Measurements from ENCODE around the gene LDLRAD4.

The LDLRAD4 gene

DNA sequence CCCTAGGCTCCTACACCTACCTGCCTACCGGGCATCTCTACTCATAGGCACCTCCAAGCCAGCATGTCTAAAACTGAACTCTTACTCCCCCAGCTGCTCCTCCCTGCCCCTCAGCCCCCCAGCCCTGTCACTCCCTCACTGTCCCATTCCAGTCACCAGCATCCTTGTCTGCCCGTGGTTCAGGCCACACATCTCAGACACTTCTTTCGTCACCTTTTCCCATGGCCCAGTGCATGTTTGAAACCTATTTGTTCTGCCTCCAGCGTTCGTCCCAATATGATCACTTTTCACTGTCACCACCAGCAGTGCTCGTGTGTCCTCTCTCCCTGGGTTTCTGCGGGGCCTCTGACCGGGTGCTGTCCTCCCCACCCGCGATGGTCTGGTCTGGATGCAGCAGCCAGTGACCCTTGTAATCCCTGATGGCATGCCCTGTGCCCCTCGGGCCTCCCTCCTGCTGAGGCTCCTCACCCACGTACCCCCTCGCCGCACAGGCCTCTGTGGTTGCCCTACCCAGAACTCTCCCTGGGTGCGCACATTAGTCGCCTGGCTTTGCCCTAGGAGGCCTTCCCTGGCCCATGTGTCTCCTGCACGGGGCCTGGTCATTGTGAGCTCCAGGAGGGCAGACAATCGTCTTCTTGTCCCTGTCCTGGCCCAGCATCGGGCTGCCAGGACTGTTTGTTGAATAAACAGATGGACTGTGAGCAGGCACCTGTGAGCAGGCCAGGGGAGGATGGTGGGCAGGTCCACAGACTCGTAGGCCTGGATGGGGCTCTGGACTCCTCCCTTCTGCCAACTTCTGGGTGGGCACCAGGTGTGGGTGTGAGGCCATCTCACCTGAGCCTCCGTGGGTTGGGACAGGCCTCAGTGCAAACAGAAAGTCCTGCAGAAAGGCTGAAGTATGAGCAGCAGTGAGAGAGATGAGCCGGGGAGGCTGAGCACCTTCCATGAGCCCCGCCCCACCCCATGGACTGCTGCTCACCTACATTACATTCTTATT lies 15.5 kb downstream of the LDLRAD4 start:
- Histone ChIP-seq H3K36me3 (no peaks in the 10 kb centered on the region), H3K4me1 (peaks cover 0 to 43% (median 25%) of the 10 kb centered on the region in 4 donors), H3K9me3 (no peaks in the 10 kb centered on the region), H3K4me3 (no peak overlapping the region), H3K27ac (no peak overlapping the region), H3K27me3 (no peaks in the 10 kb centered on the region)
- no peak for TF ChIP-seq CTCF (IDR thresholded peaks at IDR 0.05)
- peak; percentile 17 to 54 for DNase-seq
- intact Hi-C loops (cut with DNase I; ENCODE audit: low total_unique reads) = no loop called here

DNA sequence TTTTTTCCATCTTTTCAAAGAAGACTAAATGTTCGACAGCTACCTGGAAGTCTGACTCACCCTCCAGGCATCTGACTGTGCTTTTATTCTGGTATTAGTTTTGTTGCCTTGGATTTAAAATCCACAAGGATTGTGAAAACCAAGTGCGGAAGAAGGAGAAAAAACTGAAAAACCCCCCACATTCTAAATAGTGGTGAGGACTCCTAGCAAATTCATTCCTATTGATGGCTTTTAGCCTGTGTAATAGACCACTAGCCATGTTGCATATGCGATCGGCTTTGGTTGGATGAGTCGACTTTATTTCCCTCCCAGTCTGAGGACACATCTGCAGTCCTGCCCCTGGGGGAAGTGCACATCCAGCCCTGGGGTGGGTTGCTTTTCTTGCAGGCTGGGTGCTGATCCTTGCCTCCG lies 16.9 kb downstream of the LDLRAD4 start:
- H3K36me3 ChIP-seq = no peaks in the 10 kb centered on the region
- no peaks in the 10 kb centered on the region for H3K27me3 ChIP-seq
- H3K9me3 ChIP-seq = no peaks in the 10 kb centered on the region
- peak overlapping the region; percentile 49 to 59 for H3K27ac ChIP-seq
- DNase-seq = peak; percentile 21 to 57
- peaks cover 0 to 50% (median 25%) of the 10 kb centered on the region in 4 donors for H3K4me1 ChIP-seq
- TF ChIP-seq CTCF (IDR thresholded peaks at IDR 0.05) = no peak
- intact Hi-C loops (cut with DNase I; ENCODE audit: low total_unique reads) = no loop called here
- H3K4me3 ChIP-seq = no peak overlapping the region

- DNase-seq = peak; percentile 83 to 85
- intact Hi-C loops (cut with DNase I; ENCODE audit: low total_unique reads) = no loop called here
- Histone ChIP-seq H3K27ac (peak overlapping the region; percentile 49 to 59), H3K4me1 (peaks cover 0 to 50% (median 25%) of the 10 kb centered on the region in 4 donors), H3K27me3 (no peaks in the 10 kb centered on the region), H3K4me3 (no peak overlapping the region), H3K36me3 (no peaks in the 10 kb centered on the region), H3K9me3 (no peaks in the 10 kb centered on the region)
- TF ChIP-seq CTCF (IDR thresholded peaks at IDR 0.05) = no peak
Observed at GRCh38 chr18:13235981-13236380, 17.4 kb downstream of the LDLRAD4 start.

DNA sequence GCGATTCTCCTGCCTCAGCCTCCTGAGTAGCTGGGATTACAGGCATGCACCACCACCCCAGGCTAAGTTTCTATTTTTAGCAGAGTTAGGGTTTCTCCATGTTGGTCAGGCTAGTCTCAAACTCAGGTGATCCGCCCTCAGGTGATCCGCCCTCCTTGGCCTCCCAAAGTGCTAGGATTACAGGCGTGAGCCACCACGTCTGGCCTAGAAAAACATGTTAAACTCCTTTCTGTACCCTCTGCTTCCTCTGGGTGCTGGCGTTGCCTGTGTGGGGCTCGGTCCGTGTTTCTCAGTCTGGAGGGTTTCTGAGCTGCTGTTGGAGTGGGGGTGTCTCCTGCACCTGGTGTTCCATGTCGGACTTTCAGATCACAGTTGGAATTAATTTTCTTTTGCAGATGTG lies 17.9 kb downstream of the LDLRAD4 start:
- Histone ChIP-seq H3K27ac (peak overlapping the region in 1 of 2 donors; percentile 10), H3K4me3 (no peak overlapping the region), H3K36me3 (no peaks in the 10 kb centered on the region), H3K4me1 (peaks cover 0 to 50% (median 25%) of the 10 kb centered on the region in 4 donors), H3K27me3 (no peaks in the 10 kb centered on the region), H3K9me3 (no peaks in the 10 kb centered on the region)
- DNase-seq = peak in 1 of 2 donors; percentile 21
- TF ChIP-seq CTCF (IDR thresholded peaks at IDR 0.05) = no peak
- intact Hi-C loops (cut with DNase I; ENCODE audit: low total_unique reads) = no loop called here

- Histone ChIP-seq H3K9me3 (no peaks in the 10 kb centered on the region), H3K27ac (peak overlapping the region in 1 of 2 donors; percentile 10), H3K36me3 (no peaks in the 10 kb centered on the region), H3K4me3 (no peak overlapping the region), H3K27me3 (no peaks in the 10 kb centered on the region), H3K4me1 (peaks cover 0 to 46% (median 24%) of the 10 kb centered on the region in 4 donors)
- intact Hi-C loops (cut with DNase I; ENCODE audit: low total_unique reads) = no loop called here
- TF ChIP-seq CTCF (IDR thresholded peaks at IDR 0.05) = no peak
- peak; percentile 15 to 56 for DNase-seq
Observed at GRCh38 chr18:13237073-13237472, 18.5 kb downstream of the LDLRAD4 start.

Measured in tibial artery (tissue), 4 donors.